ENCODE results near the gene RNF31. TPM values are rescaled to one million over a fixed set of nuclear protein-coding genes. Genes with fewer than 3 reads are reported as not detected.

Gene RNF31
- polyA plus RNA-seq, 1 of the 3 experiments (the other 2 are of a cell fraction) = 19.2 TPM

DNA sequence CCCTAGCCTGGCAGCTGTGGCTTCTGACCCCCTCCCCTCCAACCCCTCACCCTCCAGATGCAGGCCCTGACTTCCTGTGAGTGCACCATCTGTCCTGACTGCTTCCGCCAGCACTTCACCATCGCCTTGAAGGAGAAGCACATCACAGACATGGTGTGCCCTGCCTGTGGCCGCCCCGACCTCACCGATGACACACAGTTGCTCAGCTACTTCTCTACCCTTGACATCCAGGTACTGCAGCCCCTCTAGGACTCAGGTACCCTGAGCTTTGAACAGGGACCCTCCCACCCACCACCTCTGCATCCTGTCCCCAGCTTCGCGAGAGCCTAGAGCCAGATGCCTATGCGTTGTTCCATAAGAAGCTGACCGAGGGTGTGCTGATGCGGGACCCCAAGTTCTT lies 7.8 kb downstream of the RNF31 start:
- Histone ChIP-seq H4K20me1 (ENCODE audit: insufficient read depth) (0 out of 2 replicates have a peak, but pooled peaks cover 2% of the 10 kb centered on the region), H3K9ac (no peak overlapping the region), H3K4me3 (ENCODE audit: low read depth in 2 of 2, low read length in 1 of 2) (no peak overlapping the region), H3F3A (replicated peaks; ENCODE audit: insufficient read depth) (peaks cover 11% of the 10 kb centered on the region), H2AFZ (ENCODE audit: low read depth) (no peak overlapping the region), H3K9me3 (no peaks in the 10 kb centered on the region), H3K36me3 (replicated peaks in 1 of 2; ENCODE audit: control insufficient read depth in 1 of 2, insufficient read depth in 2 of 2, low read length in 1 of 2) (peaks cover 45 to 59% of the 10 kb centered on the region in 2 experiments), H3K79me2 (ENCODE audit: insufficient read depth) (peaks cover under 1% of the 10 kb centered on the region; the same call in 1 of the 2 replicates), H3K27ac (ENCODE audit: low read depth in 2 of 2, low read length in 1 of 2) (no peak overlapping the region; a peak in 1 of 4 replicates), H3K4me1 (ENCODE audit: control insufficient read depth in 1 of 2, insufficient read depth in 2 of 2, low read depth in 1 of 2, low read length in 1 of 2) (peaks cover 0 to under 1% of the 10 kb centered on the region in 2 experiments; a peak in 1 of 4 replicates), H3K9me2 (no peaks in the 10 kb centered on the region), H3K27me3 (ENCODE audit: insufficient read depth) (no peaks in the 10 kb centered on the region), H3K4me2 (no peak overlapping the region)
- ChIA-PET POLR2A (interaction anchor here (0.6 kb wide), 1 partner anchor 15 kb away, joined by 3 read pairs; no protein-coding TSS in a partner anchor), CTCF (no interaction called here)
- no peak for DNase-seq
- no peak for TF ChIP-seq TEAD4 (IDR thresholded peaks at IDR 0.05; ENCODE audit: borderline replicate concordance, insufficient read depth)
- TF ChIP-seq SMC3 (IDR thresholded peaks at IDR 0.05; ENCODE audit: low read depth, low read length) = no peak
- TF ChIP-seq YY1 (IDR thresholded peaks at IDR 0.05; ENCODE audit: low read depth) = no peak
- TF ChIP-seq MXI1 (IDR thresholded peaks at IDR 0.05; ENCODE audit: low read depth, low read length) = no peak
- no peak for TF ChIP-seq CHD2 (IDR thresholded peaks at IDR 0.05; ENCODE audit: low read length, partially characterized antibody)
- no peak for TF ChIP-seq ELF1 (IDR thresholded peaks at IDR 0.05)
- no peak for TF ChIP-seq RAD21 (IDR thresholded peaks at IDR 0.05; ENCODE audit: low read length)
- TF ChIP-seq, protein P1, sequence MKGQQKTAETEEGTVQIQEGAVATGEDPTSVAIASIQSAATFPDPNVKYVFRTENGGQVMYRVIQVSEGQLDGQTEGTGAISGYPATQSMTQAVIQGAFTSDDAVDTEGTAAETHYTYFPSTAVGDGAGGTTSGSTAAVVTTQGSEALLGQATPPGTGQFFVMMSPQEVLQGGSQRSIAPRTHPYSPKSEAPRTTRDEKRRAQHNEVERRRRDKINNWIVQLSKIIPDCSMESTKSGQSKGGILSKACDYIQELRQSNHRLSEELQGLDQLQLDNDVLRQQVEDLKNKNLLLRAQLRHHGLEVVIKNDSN (IDR thresholded peaks at IDR 0.05; ENCODE audit: borderline replicate concordance, low read depth) = no peak
- TF ChIP-seq, protein P2, sequence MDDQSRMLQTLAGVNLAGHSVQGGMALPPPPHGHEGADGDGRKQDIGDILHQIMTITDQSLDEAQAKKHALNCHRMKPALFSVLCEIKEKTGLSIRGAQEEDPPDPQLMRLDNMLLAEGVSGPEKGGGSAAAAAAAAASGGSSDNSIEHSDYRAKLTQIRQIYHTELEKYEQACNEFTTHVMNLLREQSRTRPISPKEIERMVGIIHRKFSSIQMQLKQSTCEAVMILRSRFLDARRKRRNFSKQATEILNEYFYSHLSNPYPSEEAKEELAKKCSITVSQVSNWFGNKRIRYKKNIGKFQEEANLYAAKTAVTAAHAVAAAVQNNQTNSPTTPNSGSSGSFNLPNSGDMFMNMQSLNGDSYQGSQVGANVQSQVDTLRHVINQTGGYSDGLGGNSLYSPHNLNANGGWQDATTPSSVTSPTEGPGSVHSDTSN (IDR thresholded peaks at IDR 0.05) = no peak
- TF ChIP-seq, protein P3, sequence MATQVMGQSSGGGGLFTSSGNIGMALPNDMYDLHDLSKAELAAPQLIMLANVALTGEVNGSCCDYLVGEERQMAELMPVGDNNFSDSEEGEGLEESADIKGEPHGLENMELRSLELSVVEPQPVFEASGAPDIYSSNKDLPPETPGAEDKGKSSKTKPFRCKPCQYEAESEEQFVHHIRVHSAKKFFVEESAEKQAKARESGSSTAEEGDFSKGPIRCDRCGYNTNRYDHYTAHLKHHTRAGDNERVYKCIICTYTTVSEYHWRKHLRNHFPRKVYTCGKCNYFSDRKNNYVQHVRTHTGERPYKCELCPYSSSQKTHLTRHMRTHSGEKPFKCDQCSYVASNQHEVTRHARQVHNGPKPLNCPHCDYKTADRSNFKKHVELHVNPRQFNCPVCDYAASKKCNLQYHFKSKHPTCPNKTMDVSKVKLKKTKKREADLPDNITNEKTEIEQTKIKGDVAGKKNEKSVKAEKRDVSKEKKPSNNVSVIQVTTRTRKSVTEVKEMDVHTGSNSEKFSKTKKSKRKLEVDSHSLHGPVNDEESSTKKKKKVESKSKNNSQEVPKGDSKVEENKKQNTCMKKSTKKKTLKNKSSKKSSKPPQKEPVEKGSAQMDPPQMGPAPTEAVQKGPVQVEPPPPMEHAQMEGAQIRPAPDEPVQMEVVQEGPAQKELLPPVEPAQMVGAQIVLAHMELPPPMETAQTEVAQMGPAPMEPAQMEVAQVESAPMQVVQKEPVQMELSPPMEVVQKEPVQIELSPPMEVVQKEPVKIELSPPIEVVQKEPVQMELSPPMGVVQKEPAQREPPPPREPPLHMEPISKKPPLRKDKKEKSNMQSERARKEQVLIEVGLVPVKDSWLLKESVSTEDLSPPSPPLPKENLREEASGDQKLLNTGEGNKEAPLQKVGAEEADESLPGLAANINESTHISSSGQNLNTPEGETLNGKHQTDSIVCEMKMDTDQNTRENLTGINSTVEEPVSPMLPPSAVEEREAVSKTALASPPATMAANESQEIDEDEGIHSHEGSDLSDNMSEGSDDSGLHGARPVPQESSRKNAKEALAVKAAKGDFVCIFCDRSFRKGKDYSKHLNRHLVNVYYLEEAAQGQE (IDR thresholded peaks at IDR 0.05; ENCODE audit: low read depth, low read length) = no peak
- TF ChIP-seq GABPA (IDR thresholded peaks at IDR 0.05; ENCODE audit: low read depth) = no peak
- TF ChIP-seq TAF1 (IDR thresholded peaks at IDR 0.05; ENCODE audit: borderline replicate concordance, low read depth, low read length) = no peak
- TF ChIP-seq, protein P4, sequence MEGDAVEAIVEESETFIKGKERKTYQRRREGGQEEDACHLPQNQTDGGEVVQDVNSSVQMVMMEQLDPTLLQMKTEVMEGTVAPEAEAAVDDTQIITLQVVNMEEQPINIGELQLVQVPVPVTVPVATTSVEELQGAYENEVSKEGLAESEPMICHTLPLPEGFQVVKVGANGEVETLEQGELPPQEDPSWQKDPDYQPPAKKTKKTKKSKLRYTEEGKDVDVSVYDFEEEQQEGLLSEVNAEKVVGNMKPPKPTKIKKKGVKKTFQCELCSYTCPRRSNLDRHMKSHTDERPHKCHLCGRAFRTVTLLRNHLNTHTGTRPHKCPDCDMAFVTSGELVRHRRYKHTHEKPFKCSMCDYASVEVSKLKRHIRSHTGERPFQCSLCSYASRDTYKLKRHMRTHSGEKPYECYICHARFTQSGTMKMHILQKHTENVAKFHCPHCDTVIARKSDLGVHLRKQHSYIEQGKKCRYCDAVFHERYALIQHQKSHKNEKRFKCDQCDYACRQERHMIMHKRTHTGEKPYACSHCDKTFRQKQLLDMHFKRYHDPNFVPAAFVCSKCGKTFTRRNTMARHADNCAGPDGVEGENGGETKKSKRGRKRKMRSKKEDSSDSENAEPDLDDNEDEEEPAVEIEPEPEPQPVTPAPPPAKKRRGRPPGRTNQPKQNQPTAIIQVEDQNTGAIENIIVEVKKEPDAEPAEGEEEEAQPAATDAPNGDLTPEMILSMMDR (IDR thresholded peaks at IDR 0.05) = no peak
- TF ChIP-seq, protein P5, sequence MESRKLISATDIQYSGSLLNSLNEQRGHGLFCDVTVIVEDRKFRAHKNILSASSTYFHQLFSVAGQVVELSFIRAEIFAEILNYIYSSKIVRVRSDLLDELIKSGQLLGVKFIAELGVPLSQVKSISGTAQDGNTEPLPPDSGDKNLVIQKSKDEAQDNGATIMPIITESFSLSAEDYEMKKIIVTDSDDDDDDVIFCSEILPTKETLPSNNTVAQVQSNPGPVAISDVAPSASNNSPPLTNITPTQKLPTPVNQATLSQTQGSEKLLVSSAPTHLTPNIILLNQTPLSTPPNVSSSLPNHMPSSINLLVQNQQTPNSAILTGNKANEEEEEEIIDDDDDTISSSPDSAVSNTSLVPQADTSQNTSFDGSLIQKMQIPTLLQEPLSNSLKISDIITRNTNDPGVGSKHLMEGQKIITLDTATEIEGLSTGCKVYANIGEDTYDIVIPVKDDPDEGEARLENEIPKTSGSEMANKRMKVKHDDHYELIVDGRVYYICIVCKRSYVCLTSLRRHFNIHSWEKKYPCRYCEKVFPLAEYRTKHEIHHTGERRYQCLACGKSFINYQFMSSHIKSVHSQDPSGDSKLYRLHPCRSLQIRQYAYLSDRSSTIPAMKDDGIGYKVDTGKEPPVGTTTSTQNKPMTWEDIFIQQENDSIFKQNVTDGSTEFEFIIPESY (IDR thresholded peaks at IDR 0.05; ENCODE audit: borderline replicate concordance, low read depth) = no peak
- TF ChIP-seq, protein P6, sequence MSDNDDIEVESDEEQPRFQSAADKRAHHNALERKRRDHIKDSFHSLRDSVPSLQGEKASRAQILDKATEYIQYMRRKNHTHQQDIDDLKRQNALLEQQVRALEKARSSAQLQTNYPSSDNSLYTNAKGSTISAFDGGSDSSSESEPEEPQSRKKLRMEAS (IDR thresholded peaks at IDR 0.05; ENCODE audit: low read depth) = no peak
- no peak for TF ChIP-seq NFIC (IDR thresholded peaks at IDR 0.05; ENCODE audit: borderline replicate concordance)
- TF ChIP-seq, protein P7, sequence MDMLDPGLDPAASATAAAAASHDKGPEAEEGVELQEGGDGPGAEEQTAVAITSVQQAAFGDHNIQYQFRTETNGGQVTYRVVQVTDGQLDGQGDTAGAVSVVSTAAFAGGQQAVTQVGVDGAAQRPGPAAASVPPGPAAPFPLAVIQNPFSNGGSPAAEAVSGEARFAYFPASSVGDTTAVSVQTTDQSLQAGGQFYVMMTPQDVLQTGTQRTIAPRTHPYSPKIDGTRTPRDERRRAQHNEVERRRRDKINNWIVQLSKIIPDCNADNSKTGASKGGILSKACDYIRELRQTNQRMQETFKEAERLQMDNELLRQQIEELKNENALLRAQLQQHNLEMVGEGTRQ (IDR thresholded peaks at IDR 0.05; ENCODE audit: borderline replicate concordance, low read depth, low read length) = no peak
- no peak for TF ChIP-seq GATA2 (CRISPR knock-in tag; IDR thresholded peaks at IDR 0.05)
- TF ChIP-seq RCOR1 (IDR thresholded peaks at IDR 0.05; ENCODE audit: low read length) = no peak
- 97% methylated on average over 10 of the region's 10 CpGs for WGBS (ENCODE audit: low lambda C conversion rate)

Data from SK-N-SH (cell line).